Natural killer cell treated with Interleukin-12 subunit alpha and Interleukin-12 subunit beta and Interleukin-15 and Interleukin-18, amount 100 ng/mL, for 72 hours (primary cell): ENCODE data around the gene CREM. TPM values are rescaled to one million over a fixed set of nuclear protein-coding genes. Genes with fewer than 3 reads are reported as not detected.

Experiments used
- ATAC-seq, 2 donors: fragments of 150-1000 bp; cut with Tn5 transposase in 1 of 2; sonication (Bioruptor Pico), chemical (Tn5 transposase) in 1 of 2; 2 replicates each; pipeline ENCODE4 v1.10.0; 2021
- DNase-seq: peaks from one replicate; pipeline ENCODE4 v3.0.0; 2022; ENCODE audit warnings: low spot score
- H3K27ac Mint-ChIP-seq, 2 donors: 1 replicate in 1 of 2; 2 replicates in 1 of 2; pipeline ENCODE4 v1.8.0; 2022; ENCODE audit warnings: mixed read lengths in 2 of 2, mild to moderate bottlenecking in 1 of 2, moderate library complexity in 1 of 2
- H3K27me3 Mint-ChIP-seq, 2 donors: 1 replicate in 1 of 2; 2 replicates in 1 of 2; pipeline ENCODE4 v1.8.0; 2022; ENCODE audit warnings: mixed read lengths in 2 of 2
- H3K36me3 Mint-ChIP-seq: one replicate; pipeline ENCODE4 v1.8.0; 2022; ENCODE audit warnings: mixed read lengths
- H3K4me1 Mint-ChIP-seq, 2 donors: 1 replicate in 1 of 2; 2 replicates in 1 of 2; pipeline ENCODE4 v1.8.0; 2022; ENCODE audit warnings: low read depth in 2 of 2, mixed read lengths in 2 of 2, mild to moderate bottlenecking in 1 of 2
- H3K4me3 Mint-ChIP-seq: one replicate; pipeline ENCODE4 v1.8.0; 2022; ENCODE audit warnings: mixed read lengths
- H3K9me3 Mint-ChIP-seq: 2 replicates; pipeline ENCODE4 v1.8.0; 2022; ENCODE audit warnings: mixed read lengths
- total RNA-seq, 2 donors: library from RNA; stranded (reverse); gene quantifications; one replicate each; pipeline ENCODE4 v1.2.3, GENCODE V29; 2022

Gene CREM
- total RNA-seq, 2 donors from 2014 or later = 119 to 127 TPM

DNA sequence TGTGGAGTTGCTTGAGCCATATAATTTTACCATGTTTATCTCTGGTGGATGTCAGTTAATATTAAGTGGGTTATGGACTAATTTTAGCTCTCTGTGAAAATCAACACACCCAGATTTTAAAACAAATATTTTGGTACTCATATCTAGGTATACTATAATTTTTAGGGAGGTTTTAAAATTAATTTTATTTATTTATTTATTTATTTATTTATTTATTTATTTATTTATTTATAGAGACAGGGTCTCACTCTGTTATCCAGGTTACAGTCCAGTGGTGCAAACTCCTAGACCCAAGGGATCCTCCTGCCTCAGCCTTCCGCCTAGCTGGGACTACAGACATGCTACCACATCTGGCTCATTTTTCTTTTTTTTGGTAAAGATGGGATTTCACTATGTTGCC is 7.3 kb upstream of the CREM start:
- ATAC-seq = no peak
- no peaks in the 10 kb centered on the region for H3K36me3 Mint-ChIP-seq

DNA sequence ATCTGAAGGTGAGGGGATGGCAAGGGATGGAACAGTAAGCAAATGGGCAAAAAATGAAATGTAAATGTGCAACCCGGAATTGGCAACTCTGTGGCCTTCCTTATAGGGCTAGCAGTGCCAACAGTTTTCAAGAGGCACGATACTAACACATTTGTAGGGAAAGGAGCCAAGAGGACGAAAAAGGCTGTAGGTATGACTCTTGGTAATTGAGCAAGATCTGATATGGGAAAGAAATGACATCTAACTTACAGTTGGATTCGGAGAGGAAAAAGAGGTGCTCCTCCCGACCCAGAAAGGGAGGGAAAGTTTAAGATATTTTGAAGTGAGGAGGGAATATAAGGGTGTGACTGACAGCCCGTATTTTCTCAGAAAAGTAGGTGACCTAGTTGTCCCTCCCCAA is 2.1 kb upstream of the CREM start:
- Mint-ChIP-seq H3K27ac (peak overlapping the region in 1 of 2 donors; percentile 10), H3K36me3 (peaks cover 5% of the 10 kb centered on the region), H3K4me3 (no peak overlapping the region), H3K4me1 (peaks cover 14 to 17% of the 10 kb centered on the region in 2 donors), H3K27me3 (no peaks in the 10 kb centered on the region), H3K9me3 (no peaks in the 10 kb centered on the region)
- no peak for ATAC-seq
- no peak for DNase-seq

More for the DNA sequence above, 7.3 kb upstream of the CREM start:
- Mint-ChIP-seq H3K9me3 (no peaks in the 10 kb centered on the region), H3K27me3 (peaks cover 2 to 7% of the 10 kb centered on the region in 2 donors), H3K4me3 (no peak overlapping the region), H3K27ac (no peak overlapping the region), H3K4me1 (peaks cover 4% of the 10 kb centered on the region in 2 donors)
- DNase-seq = no peak

DNA sequence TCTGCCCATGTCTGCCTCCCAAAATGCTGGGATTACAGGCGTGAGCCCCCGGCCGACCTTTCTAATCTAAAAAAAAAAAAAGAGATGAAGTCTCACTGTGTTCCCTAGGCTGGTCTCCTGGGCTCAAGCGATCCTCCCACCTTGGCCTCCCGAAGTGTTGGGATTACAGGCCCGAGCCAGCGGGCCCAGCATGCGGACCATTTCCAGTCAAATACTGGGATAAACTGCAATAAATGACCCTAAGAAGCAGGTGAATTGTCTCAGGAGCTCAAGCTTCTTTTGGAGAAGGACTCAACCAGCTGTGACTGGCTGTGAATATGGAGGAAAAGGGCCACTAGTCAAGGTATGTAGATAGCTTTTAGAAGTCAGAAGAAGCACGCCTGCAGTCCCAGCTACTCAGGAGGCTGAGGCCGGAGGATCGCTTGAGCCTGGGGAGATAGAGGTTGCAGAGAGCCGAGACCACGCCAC is 550 bp upstream of the CREM start:
- Mint-ChIP-seq H3K27me3 (no peaks in the 10 kb centered on the region), H3K4me1 (peaks cover 22 to 25% of the 10 kb centered on the region in 2 donors), H3K4me3 (peak overlapping the region; percentile 96), H3K9me3 (no peaks in the 10 kb centered on the region), H3K27ac (peak overlapping the region; percentile 98), H3K36me3 (peaks cover 5% of the 10 kb centered on the region)
- ATAC-seq = no peak
- no peak for DNase-seq

DNA sequence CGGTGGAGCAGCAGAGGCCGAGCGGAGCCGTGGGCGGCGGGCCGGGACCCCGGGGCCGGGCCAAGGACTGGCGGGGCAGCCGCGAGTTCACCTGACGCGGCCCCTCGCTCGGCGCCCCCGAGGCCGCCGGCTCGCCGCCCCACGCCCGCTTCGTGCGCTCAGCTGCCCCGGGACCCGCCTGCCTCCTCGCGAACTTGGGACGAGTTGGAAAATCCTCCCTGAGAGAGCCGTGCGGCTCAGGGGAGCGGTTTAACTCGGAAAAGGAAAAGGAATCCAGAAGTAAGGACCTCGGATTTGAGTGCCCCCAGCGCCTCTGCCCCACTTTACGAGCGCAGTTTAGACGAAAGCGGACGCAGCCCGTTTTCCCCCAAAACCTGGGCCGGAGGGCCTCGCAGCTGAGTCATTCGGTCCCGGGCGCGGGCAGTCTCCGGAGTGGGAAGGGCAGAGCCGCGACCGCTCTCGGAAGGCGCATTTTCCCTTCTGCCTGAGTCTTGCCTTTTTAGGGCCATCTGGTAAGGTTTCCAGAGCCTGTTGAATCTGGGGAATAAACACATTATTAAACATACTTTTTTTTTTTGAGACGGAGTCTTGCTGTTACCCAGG is 744 bp downstream of the CREM start:
- H3K9me3 Mint-ChIP-seq = no peaks in the 10 kb centered on the region
- peaks cover 29 to 35% of the 10 kb centered on the region in 2 donors for H3K4me1 Mint-ChIP-seq
- peak overlapping the region; percentile 98 for H3K27ac Mint-ChIP-seq
- peak; percentile 13 to 46 for ATAC-seq
- peak overlapping the region; percentile 96 for H3K4me3 Mint-ChIP-seq
- peaks cover 5% of the 10 kb centered on the region for H3K36me3 Mint-ChIP-seq
- DNase-seq = peak; percentile 81
- H3K27me3 Mint-ChIP-seq = no peaks in the 10 kb centered on the region

DNA sequence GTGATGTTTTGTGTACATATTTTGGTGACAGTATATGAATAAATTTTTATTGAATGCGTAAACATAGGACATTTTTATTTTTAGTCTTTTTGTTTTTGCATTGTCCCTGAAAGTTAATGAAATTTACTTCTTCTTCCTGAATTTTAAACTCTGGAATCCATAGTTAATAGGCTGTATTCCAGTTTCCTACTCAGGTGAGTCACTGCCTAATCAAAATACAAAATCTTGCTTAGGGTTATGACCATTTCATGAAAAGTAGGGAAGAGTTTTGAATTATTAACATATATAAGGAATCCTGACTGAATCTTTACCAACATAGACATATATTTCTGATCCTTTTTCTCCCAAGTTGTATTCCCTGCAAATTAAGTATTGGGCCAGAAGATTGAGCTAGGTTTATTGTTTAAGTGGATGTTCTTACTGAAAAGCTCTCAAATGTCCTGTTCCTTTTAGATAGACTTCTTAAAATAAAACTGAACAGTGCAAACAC is 2.6 kb downstream of the CREM start:
- Mint-ChIP-seq H3K27ac (peak overlapping the region; percentile 98), H3K4me1 (peaks cover 41 to 46% of the 10 kb centered on the region in 2 donors), H3K4me3 (peak overlapping the region; percentile 96), H3K27me3 (no peaks in the 10 kb centered on the region), H3K9me3 (no peaks in the 10 kb centered on the region), H3K36me3 (peaks cover 5% of the 10 kb centered on the region)
- ATAC-seq = no peak
- DNase-seq = no peak

DNA sequence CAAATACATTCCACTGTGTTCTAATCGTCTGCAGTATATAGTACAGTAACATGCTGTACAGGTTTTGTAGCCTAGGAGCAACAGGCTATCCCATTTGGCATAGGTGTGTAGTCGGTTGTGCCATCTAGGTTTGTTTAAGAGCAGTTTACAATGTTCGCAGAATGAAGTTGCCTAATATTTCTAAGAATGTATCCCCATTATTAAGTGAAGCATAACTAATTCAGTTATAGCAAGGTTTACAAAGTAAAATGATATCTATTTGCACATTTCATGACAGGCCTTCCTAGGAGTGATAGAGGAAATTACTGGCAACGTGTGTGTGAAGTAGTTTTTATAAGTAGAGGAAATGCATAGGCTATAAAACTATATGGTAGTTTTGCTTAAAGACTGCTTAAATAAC is 4.0 kb downstream of the CREM start:
- Mint-ChIP-seq H3K4me3 (peak overlapping the region; percentile 75), H3K36me3 (peaks cover 5% of the 10 kb centered on the region), H3K9me3 (no peaks in the 10 kb centered on the region), H3K27me3 (no peaks in the 10 kb centered on the region), H3K4me1 (peaks cover 45 to 50% of the 10 kb centered on the region in 2 donors), H3K27ac (peak overlapping the region; percentile 74 to 89)
- DNase-seq = no peak
- ATAC-seq = no peak

DNA sequence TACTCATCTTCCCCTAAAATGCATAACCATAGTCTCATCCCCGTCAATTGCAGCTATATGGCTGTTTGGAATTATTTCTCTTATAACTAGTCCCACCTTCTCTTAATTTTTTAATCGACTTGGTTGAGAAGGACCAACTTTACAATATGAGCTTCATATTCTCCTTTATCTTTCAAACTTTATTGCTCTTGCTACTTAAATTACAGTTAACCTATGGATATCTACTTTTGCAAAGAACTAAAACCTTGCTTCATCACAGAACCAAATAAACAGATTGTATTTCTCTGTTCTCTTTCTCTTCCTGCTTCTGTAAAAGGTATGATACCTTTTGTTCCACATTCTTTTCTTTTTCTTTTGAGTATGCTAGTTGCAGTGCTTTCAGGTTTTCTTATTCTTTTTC is 6.1 kb downstream of the CREM start:
- Mint-ChIP-seq H3K36me3 (peaks cover 5% of the 10 kb centered on the region), H3K27ac (peak overlapping the region; percentile 74 to 89), H3K4me1 (peaks cover 46 to 59% of the 10 kb centered on the region in 2 donors), H3K9me3 (no peaks in the 10 kb centered on the region), H3K4me3 (peak overlapping the region; percentile 65), H3K27me3 (no peaks in the 10 kb centered on the region)
- no peak for ATAC-seq
- no peak for DNase-seq

DNA sequence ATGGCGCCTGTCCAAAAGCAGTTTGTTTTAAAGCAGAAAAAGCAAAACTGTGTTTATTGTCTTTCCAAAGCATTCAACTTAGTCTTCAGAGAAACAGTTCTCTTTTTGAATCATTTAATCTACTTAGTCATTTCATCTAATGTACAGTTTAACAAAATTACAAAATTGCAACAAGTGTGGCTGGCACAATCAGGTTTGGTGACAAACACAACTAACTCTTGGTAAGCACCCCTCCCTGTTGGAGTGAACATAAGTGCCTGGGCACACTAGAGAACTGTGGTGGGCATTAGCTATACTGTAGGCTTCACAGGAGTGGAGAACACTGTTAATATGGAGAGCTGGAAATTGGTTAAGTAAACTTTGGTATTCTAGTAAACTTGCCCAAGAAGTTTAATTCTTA is 6.9 kb downstream of the CREM start:
- peak overlapping the region; percentile 65 for H3K4me3 Mint-ChIP-seq
- DNase-seq (no peak), ATAC-seq (peak; percentile 54 to 81)
- H3K9me3 Mint-ChIP-seq = no peaks in the 10 kb centered on the region
- peak overlapping the region; percentile 74 to 89 for H3K27ac Mint-ChIP-seq
- no peaks in the 10 kb centered on the region for H3K36me3 Mint-ChIP-seq
- peaks cover 42 to 53% of the 10 kb centered on the region in 2 donors for H3K4me1 Mint-ChIP-seq
- H3K27me3 Mint-ChIP-seq = no peaks in the 10 kb centered on the region

DNA sequence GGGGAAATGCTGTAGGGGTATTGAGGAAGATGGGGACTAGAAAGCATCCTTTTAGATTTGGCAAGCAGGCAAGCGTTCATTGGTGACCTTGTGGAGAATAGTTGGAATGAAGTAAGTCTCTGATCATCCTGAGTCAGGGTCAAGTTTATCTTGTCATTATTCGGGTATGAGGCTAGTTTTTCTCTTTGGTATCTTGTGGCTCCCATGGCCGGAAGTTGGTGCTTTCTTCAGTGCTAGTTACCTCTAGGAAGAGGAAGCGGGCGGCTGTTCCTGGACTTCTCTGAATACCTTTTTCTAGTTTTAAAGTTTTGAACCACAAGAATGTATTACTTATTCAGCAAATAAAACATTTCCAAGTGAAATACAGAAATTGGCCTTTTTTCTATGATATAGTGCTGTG is 9.2 kb downstream of the CREM start:
- H3K27me3 Mint-ChIP-seq = no peaks in the 10 kb centered on the region
- DNase-seq = no peak
- H3K36me3 Mint-ChIP-seq = no peaks in the 10 kb centered on the region
- peaks cover 31 to 40% of the 10 kb centered on the region in 2 donors for H3K4me1 Mint-ChIP-seq
- peak overlapping the region; percentile 42 for H3K4me3 Mint-ChIP-seq
- H3K9me3 Mint-ChIP-seq = no peaks in the 10 kb centered on the region
- H3K27ac Mint-ChIP-seq = peak overlapping the region; percentile 60 to 86
- ATAC-seq = peak in 1 of 2 donors; percentile 41

DNA sequence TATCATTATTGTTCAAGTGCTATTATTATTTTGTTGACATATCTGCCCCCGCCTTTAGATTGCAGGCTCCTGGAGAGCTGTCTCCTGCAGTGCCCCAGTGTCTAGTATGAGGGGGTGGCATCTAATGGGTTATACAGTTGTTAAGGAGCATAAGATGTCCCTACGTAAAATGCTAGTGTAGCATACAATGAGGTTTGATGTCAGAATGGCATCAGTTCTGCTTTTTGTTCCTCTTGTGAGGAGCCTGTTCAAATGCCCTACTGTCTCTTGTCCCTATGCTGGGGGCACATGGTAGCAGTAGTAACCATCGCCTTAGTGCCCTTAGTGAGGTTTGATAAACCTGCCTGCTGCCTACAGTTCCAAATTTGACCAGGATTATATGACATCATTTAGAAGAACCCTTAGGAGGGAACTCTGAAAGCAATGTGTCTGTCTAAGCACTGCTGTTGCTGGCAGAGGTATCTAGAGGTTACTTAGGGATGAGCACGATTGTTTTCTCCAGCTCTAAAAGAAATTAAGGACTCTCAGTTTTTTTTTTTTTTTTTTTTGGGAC is 9.7 kb downstream of the CREM start:
- Mint-ChIP-seq H3K27ac (peak overlapping the region; percentile 60 to 86), H3K27me3 (no peaks in the 10 kb centered on the region), H3K4me1 (peaks cover 29 to 35% of the 10 kb centered on the region in 2 donors), H3K9me3 (no peaks in the 10 kb centered on the region), H3K4me3 (peak overlapping the region; percentile 42), H3K36me3 (no peaks in the 10 kb centered on the region)
- no peak for DNase-seq
- ATAC-seq = no peak

DNA sequence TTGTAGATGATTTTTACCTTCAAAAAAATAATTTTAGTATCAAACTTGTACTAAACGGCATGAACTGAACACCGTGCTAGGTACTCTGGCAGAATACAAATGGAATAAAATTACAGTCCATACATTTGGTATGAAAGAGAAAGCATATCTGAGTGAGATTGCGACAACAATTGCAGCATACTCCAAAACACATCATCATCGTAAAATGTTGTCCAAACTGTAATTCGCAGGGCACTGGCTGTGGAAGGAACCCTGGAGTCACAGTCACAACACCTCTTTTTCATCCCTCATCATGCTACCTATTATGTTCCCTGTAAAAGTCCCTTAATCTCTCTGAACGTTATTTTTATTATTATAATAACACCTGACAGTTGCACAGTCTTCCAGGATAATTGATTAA is 13.5 kb downstream of the CREM start:
- ATAC-seq = no peak
- Mint-ChIP-seq H3K9me3 (no peaks in the 10 kb centered on the region), H3K36me3 (peaks cover 5% of the 10 kb centered on the region), H3K4me3 (no peak overlapping the region), H3K27ac (no peak overlapping the region), H3K4me1 (peaks cover 25 to 30% of the 10 kb centered on the region in 2 donors), H3K27me3 (no peaks in the 10 kb centered on the region)
- DNase-seq = no peak

DNA sequence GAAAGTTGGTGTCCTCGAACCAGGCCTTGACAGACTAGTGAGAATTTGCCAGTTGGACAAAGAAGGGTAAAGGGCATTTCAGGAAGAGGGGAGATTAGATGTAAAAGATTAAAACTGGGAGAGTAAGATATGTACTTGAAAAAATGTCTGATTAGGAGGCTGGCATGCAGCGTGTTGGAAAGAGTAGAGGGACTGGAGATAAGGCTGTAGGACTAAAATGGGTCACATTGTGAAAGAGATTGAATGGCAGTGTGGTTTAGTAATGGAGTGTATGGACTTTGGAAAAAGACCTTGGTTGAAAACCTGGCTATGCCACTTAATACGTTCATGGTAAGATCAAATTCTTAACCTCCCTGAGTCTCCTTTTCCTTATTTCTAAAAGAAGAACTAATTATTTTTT is 14.1 kb downstream of the CREM start:
- Mint-ChIP-seq H3K27ac (no peak overlapping the region), H3K9me3 (no peaks in the 10 kb centered on the region), H3K4me1 (peaks cover 24 to 28% of the 10 kb centered on the region in 2 donors), H3K27me3 (no peaks in the 10 kb centered on the region), H3K36me3 (peaks cover 5% of the 10 kb centered on the region), H3K4me3 (no peak overlapping the region)
- no peak for DNase-seq
- ATAC-seq = no peak

DNA sequence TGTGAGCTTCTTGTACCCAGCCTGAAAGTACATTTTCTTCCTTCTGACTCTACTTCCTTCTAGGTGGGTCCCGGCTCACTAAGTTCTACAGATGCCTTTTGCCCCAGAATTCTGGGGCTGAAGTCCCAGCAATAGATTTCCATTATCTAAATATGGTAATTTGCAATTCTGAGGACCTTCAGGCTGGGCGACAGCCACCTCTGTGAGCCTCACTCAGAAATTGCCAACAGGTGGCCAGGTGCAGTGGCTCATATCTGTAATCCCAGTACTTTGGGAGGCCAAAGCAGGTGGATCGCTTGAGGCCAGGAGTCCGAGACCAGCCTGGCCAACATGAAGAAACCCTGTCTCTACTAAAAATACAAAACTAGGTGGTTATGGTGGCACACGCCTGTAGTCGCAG is 23.7 kb downstream of the CREM start:
- peak overlapping the region; percentile 87 to 93 for H3K27ac Mint-ChIP-seq
- no peaks in the 10 kb centered on the region for H3K9me3 Mint-ChIP-seq
- ATAC-seq (no peak), DNase-seq (no peak)
- H3K36me3 Mint-ChIP-seq = peaks cover 14% of the 10 kb centered on the region
- H3K4me1 Mint-ChIP-seq = peaks cover 44 to 58% of the 10 kb centered on the region in 2 donors
- H3K27me3 Mint-ChIP-seq = no peaks in the 10 kb centered on the region
- peak overlapping the region; percentile 78 for H3K4me3 Mint-ChIP-seq

DNA sequence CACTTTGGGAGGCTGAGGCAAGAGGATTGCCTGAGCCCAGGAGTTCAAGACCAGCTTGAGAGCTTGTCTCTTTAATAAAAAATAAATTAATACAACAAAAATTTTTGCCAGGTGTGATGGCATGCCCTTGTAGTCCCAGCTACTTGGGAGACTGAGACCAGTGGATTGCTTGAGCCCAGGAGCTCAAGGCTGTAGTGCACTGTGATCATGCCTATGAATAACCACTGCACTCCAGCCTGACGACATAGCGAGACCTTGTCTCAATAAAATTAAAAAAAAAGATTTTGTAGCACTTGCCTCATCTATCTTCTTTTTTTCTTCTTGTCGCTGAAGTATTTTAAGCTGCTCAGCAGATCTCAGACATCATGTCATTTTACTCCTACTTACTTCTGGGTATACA is 26.3 kb downstream of the CREM start:
- no peaks in the 10 kb centered on the region for H3K27me3 Mint-ChIP-seq
- no peak for DNase-seq
- H3K4me1 Mint-ChIP-seq = peaks cover 37 to 51% of the 10 kb centered on the region in 2 donors
- ATAC-seq = no peak
- H3K4me3 Mint-ChIP-seq = no peak overlapping the region
- peaks cover 16% of the 10 kb centered on the region for H3K36me3 Mint-ChIP-seq
- no peaks in the 10 kb centered on the region for H3K9me3 Mint-ChIP-seq
- peak overlapping the region in 1 of 2 donors; percentile 73 for H3K27ac Mint-ChIP-seq
